ENCODE measurements around the gene CCDC78. TPM values are rescaled to one million over a fixed set of nuclear protein-coding genes. Genes with fewer than 3 reads are reported as not detected.

CCDC78 gene
- total RNA-seq, 1 experiment from 2014 or later = 3.5 TPM

DNA sequence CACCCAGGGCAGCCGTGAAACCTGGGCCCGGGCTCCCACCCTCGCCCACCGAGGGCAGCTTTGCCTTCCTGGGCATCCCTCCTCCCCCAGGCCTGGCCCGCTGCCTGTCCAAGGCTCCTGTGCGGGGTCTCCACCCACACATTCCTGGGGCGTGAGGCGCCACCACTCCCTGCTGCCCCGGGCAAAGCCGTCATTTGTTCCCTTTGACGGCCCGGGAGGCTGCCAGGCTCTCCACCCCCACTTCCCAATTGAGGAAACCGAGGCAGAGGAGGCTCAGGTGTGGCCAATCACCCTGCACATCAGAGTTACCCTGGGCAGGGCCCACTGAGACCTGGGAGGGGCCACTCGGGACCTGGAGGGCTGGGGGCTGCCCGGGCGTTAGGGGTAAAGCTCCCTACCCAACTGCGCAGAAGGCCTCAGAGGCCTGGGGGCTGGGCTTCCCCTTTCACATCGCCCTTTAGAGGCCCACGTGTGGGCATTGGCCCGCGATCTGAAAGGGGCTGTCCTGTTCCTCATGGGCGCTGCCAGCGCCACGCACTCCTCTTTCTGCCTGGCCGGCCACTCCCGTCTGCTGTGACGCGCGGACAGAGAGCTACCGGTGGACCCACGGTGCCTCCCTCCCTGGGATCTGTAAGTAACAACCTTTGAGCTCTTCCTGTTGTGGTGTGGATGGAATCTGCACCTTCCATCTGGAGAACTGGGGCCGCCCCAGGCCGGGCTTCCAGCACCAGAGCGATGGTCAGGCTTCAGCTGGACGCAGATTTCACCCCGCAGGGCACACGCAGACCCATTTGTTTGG, 34.5 kb upstream of the CCDC78 start, which contains the start of gene MSLN:
Gene MSLN (plus strand): TSS at position 190 of the 799 bp plus-strand sequence. CDS start 1,947 bp downstream, outside the sequence.
- TF ChIP-seq, protein P1, sequence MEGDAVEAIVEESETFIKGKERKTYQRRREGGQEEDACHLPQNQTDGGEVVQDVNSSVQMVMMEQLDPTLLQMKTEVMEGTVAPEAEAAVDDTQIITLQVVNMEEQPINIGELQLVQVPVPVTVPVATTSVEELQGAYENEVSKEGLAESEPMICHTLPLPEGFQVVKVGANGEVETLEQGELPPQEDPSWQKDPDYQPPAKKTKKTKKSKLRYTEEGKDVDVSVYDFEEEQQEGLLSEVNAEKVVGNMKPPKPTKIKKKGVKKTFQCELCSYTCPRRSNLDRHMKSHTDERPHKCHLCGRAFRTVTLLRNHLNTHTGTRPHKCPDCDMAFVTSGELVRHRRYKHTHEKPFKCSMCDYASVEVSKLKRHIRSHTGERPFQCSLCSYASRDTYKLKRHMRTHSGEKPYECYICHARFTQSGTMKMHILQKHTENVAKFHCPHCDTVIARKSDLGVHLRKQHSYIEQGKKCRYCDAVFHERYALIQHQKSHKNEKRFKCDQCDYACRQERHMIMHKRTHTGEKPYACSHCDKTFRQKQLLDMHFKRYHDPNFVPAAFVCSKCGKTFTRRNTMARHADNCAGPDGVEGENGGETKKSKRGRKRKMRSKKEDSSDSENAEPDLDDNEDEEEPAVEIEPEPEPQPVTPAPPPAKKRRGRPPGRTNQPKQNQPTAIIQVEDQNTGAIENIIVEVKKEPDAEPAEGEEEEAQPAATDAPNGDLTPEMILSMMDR (IDR thresholded peaks at IDR 0.05; ENCODE audit: insufficient read depth in 1 of 2, low read depth in 1 of 2, low read length in 1 of 2, severe bottlenecking in 1 of 2, unreplicated experiment in 1 of 2) = no peak
- intact Hi-C loops (cut with micrococcal nuclease; ENCODE audit: unreplicated experiment) = no loop called here
- Mint-ChIP-seq H3K4me1 (ENCODE audit: low read depth, unreplicated experiment) (no peaks in the 10 kb centered on the region), H3K27ac (ENCODE audit: unreplicated experiment) (peak within 1 kb of the TSS; percentile 50), H3K4me3 (ENCODE audit: unreplicated experiment) (no peak within 1 kb of the TSS), H3K36me3 (ENCODE audit: insufficient read depth, unreplicated experiment) (peaks cover 6% of the 10 kb centered on the region), H3K27me3 (ENCODE audit: insufficient read depth, unreplicated experiment) (no peaks in the 10 kb centered on the region), H3K9me3 (ENCODE audit: unreplicated experiment) (no peaks in the 10 kb centered on the region)
- H3K4me1 ChIP-seq = peaks cover 25% of the 10 kb centered on the region
- BruUV-seq (replicated peaks) = no TSS peak
- no peaks in the 10 kb centered on the region for H3K9me3 ChIP-seq
- ChIA-PET CTCF (no interaction called here), POLR2A (interaction anchor here (0.6 kb wide), 1 partner anchor 1668 kb away, joined by 5 read pairs; no protein-coding TSS in a partner anchor)
- no peak within 1 kb of the TSS for H3K4me3 ChIP-seq (ENCODE audit: low read depth, low read length)
- no peaks in the 10 kb centered on the region for H3K27me3 ChIP-seq (replicated peaks; ENCODE audit: control insufficient read depth, insufficient read depth, low read length)
- no peaks in the 10 kb centered on the region for H3K36me3 ChIP-seq (ENCODE audit: control insufficient read depth, insufficient read depth, low read length)
- no peak for DNase-seq

DNA sequence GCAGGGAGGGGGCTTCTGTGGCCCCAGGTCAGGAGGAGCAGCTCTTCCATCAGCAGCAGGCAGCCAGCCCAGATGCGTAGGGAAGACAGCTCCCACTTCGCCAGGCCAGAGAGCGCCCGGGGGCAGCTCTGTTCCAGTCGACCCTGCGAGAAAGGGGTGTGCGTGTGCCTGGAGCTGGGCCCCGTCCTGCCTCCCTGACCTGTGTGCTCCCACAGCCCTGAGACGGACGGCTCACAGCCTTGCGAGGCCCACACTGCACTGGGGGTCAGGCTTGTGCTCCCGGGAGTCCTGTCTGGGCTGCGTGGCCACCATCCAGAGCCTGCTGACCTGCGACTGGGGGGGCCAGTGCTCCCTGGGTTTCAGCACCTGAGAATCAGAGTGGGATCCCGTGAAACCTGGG, 33.8 kb upstream of the CCDC78 start:
- H3K4me3 ChIP-seq (ENCODE audit: low read depth, low read length) = no peak overlapping the region
- no TSS peak for BruUV-seq (replicated peaks)
- no peaks in the 10 kb centered on the region for H3K36me3 ChIP-seq (ENCODE audit: control insufficient read depth, insufficient read depth, low read length)
- intact Hi-C loops (cut with micrococcal nuclease; ENCODE audit: unreplicated experiment) = no loop called here
- ChIA-PET POLR2A (no interaction called here), CTCF (no interaction called here)
- H3K9me3 Mint-ChIP-seq (ENCODE audit: unreplicated experiment) = no peaks in the 10 kb centered on the region
- H3K4me3 Mint-ChIP-seq (ENCODE audit: unreplicated experiment) = no peak overlapping the region
- H3K27me3 Mint-ChIP-seq (ENCODE audit: insufficient read depth, unreplicated experiment) = no peaks in the 10 kb centered on the region
- H3K9me3 ChIP-seq = no peaks in the 10 kb centered on the region
- H3K27ac Mint-ChIP-seq (ENCODE audit: unreplicated experiment) = peak overlapping the region; percentile 50
- H3K4me1 ChIP-seq = peaks cover 25% of the 10 kb centered on the region
- DNase-seq = no peak
- H3K4me1 Mint-ChIP-seq (ENCODE audit: low read depth, unreplicated experiment) = no peaks in the 10 kb centered on the region
- peaks cover 6% of the 10 kb centered on the region for H3K36me3 Mint-ChIP-seq (ENCODE audit: insufficient read depth, unreplicated experiment)
- no peaks in the 10 kb centered on the region for H3K27me3 ChIP-seq (replicated peaks; ENCODE audit: control insufficient read depth, insufficient read depth, low read length)
- TF ChIP-seq, protein P1 (IDR thresholded peaks at IDR 0.05; ENCODE audit: insufficient read depth in 1 of 2, low read depth in 1 of 2, low read length in 1 of 2, severe bottlenecking in 1 of 2, unreplicated experiment in 1 of 2) = no peak

DNA sequence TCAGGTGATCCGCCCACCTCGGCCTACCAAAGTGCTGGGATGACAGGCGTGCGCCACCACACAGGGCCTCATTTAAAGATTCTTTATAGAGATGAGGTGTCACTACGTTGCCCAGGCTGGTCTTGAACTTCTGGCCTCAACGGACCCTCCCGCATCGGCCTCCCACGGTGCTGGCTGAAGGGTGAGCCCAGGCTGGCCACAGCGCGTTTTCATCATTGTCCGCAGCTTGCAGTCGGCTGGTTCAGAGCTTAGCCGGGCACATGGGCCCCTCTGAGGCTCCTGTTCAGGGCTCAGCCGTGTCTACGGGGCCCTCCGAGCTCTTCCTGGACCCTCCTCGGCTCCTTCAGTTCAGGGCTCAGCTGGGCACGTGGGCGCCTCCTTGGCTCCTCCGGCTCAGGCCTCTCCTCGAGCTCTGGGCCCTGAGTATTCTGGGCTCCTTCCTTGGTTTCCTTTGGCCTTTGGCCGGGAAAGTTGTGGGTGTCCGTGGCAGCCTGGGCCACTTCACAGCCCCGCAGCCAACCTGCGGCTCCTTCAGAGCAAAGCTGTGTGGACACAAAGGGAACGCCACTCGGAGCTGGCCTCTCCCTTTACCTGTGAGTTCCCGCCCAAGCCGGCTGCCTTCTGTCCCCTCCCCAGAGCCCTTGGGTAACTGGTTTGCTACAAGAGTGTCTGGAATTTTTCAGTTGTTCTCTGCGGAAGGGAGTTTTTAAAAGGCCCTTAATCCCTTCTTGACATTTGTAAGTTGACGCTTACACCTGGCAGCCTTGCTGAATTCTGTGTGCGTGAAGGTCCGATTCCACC, 33.1 kb upstream of the CCDC78 start:
- peaks cover 6% of the 10 kb centered on the region for H3K36me3 Mint-ChIP-seq (ENCODE audit: insufficient read depth, unreplicated experiment)
- H3K4me1 ChIP-seq = peaks cover 25% of the 10 kb centered on the region
- no peaks in the 10 kb centered on the region for H3K27me3 Mint-ChIP-seq (ENCODE audit: insufficient read depth, unreplicated experiment)
- H3K4me3 ChIP-seq (ENCODE audit: low read depth, low read length) = no peak overlapping the region
- DNase-seq = peak in 1 of 2 experiments; percentile 50
- H3K9me3 ChIP-seq = no peaks in the 10 kb centered on the region
- TF ChIP-seq, protein P1 (IDR thresholded peaks at IDR 0.05; ENCODE audit: insufficient read depth in 1 of 2, low read depth in 1 of 2, low read length in 1 of 2, severe bottlenecking in 1 of 2, unreplicated experiment in 1 of 2) = no peak
- H3K27ac Mint-ChIP-seq (ENCODE audit: unreplicated experiment) = peak overlapping the region; percentile 50
- H3K4me3 Mint-ChIP-seq (ENCODE audit: unreplicated experiment) = no peak overlapping the region
- POLR2A ChIA-PET = no interaction called here
- CTCF ChIA-PET = no interaction called here
- no peaks in the 10 kb centered on the region for H3K27me3 ChIP-seq (replicated peaks; ENCODE audit: control insufficient read depth, insufficient read depth, low read length)
- intact Hi-C loops (cut with micrococcal nuclease; ENCODE audit: unreplicated experiment) = no loop called here
- H3K4me1 Mint-ChIP-seq (ENCODE audit: low read depth, unreplicated experiment) = no peaks in the 10 kb centered on the region
- no peaks in the 10 kb centered on the region for H3K36me3 ChIP-seq (ENCODE audit: control insufficient read depth, insufficient read depth, low read length)
- no peaks in the 10 kb centered on the region for H3K9me3 Mint-ChIP-seq (ENCODE audit: unreplicated experiment)
- no TSS peak for BruUV-seq (replicated peaks)

Measured in Caco-2 (cell line).